Skin of body (tissue), 2 donors: ENCODE results near the gene LIN7C. TPM values are rescaled to one million over a fixed set of nuclear protein-coding genes. Genes with fewer than 3 reads are reported as not detected.
A peak's percentile ranks its signal among the peaks of the same experiment; 100 is the strongest.

Source experiments
- DNase-seq: peaks from one replicate; lab custom pipeline; 2025; lab: John Stamatoyannopoulos, UW
- total RNA-seq: library from RNA; depleted of rRNA; stranded (reverse); fragments of >200 nt; gene quantifications from one replicate; pipeline ENCODE4 v1.2.3, GENCODE V29; 2014

LIN7C gene
- total RNA-seq, 1 donor from 2014 or later: 55.7 TPM

- DNase-seq: no peak
Observed at GRCh38 chr11:27509908-27510307, 3.3 kb upstream of the LIN7C start.

DNA sequence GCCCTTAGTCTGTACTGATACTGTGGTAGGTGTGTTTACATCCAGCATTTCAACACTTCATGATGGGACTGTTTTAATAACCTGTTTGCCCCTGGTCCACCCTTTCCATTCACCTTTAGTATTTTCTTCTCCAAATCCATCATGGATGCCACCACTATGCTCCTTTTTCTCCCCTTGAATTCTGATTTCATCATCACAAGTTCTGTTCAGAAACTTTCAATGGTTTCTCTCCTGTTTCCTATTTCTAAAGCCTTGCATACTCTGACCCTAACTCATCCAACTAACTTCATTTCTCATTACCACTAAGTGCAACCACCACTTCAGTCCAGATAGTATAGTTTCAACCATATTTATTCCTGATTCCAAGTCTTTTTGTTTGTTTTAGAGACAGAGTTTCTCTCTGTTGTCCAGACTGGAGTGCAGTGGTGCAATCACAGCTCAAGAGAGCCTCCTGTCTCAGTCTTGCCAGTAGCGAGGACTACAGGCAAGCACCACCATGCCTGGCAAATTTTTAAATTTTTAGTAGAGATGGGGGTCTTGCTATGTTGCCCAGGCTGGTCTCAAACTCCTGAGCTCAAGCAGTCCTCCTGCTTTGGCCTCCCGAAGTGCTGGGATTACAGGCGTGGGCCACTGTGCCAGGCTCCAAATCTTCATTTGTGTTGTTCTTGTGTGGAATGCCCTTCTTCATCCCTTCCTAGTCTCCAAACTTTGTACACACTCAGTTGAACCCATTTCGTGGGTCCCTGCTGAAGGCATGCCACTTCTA is 1.2 kb upstream of the LIN7C start:
- DNase-seq: no peak

- DNase-seq: peak; percentile 40
Observed at GRCh38 chr11:27505781-27506180, 788 bp downstream of the LIN7C start.

DNA sequence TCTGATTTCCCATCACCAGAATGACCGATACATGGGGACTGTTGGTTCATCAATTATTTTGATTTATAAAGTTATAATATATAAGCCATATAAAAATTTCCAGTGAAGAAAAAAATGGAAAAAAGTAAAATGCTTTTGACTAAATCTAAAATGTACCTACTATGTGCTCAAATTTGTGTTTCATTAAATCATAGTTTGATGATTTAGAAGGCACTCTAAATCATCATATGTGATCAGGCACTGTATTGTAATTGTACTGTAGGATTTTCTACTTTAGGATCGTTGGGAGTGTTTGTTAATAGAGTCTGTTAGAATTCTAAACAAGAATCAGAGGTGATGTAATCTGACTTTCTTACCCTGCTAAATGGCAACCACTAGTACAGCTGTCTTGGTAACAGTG is 2.4 kb downstream of the LIN7C start:
- no peak for DNase-seq

DNA sequence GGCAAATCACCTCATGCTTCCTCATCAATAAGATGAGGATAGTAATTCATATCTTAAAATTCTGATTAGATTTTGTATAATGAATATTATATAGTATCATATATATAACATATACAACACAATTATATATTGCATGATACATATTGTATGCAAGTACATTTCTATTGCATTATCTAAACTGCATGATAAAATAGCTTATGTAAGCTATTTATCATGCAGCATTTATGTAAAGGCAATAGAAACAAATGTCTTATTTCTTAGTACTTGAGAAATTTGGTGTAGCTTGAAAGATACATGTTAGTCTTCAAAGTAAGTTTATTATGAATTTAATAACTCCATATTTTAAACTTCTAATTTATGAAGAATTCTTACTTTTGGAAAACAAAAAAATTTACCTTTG is 5.5 kb downstream of the LIN7C start:
- no peak for DNase-seq

DNA sequence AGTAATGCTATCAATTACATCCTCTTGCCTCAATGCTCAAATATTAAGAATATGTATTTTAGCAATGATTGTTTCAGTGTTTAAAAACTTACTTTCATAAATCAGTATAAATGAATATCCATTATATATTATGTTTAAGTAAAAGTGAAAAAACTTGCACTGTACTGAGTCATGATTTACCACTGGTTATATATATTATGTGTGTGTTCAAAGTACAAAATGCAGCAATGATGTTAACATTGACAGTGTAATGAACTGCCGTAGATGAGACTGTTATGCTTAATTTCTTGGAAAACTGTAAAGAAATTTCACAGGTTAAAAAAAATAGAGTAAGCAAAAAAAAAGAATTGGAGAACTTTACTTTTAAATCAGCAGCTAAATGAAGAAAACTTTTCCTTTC is 8.7 kb downstream of the LIN7C start:
- no peak for DNase-seq

DNA sequence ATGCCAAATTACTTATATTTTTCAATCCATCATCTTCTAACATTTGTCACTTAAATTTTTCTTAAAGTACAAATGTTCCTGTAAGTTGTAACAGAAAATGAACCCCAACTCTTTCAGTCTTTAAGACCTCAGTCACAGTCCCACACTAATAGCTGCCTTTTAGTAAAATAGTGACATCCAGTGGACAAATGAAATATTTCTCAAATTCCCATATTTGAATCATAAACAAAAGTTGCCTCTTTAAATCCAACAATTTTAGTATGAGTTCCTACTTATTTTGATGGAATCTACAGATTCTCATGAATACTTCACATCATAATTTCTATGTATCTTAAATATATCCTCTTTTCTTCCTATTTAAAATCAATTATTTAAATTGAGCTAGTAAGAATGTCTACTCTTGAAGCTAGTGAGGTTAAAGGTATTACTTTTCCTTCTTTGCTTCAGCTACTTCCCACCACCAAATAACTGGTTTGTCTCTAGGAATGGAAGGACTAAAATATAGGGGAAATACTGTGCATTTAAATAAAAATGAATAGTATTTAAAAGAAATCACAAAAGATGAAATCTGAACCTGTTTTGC is 9.2 kb downstream of the LIN7C start:
- DNase-seq: peak; percentile 11

GRCh38 chr11:27496461-27496860 is 10.1 kb downstream of the LIN7C start:
- DNase-seq: no peak

DNA sequence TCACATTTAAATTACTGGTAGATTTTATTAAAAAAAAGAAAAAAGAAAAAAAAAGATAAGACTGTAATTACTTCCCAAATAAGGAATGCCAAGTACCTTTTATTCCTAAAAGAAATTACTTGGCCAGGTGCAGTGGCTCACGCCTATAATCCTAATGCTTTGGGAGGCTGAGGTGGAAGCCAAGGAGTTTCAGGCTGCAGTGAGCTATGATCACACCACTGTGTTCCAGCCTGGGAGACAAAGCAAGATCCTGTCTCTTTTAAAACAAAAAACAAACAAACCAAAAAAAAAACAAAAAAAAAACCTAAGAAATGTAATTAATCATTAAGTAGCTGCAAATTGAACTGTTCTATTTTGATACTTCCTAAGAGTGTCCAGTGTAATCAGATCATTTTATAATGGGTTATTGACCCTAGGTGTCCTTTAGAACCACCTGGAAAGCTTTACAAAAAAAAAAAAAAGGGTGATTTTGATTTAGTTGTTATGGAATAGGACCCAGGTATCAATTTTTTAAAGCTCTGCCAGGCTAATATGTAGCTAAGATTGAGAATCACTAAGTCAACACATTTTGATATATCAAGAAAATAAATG is 10.8 kb downstream of the LIN7C start:
- DNase-seq: no peak

DNA sequence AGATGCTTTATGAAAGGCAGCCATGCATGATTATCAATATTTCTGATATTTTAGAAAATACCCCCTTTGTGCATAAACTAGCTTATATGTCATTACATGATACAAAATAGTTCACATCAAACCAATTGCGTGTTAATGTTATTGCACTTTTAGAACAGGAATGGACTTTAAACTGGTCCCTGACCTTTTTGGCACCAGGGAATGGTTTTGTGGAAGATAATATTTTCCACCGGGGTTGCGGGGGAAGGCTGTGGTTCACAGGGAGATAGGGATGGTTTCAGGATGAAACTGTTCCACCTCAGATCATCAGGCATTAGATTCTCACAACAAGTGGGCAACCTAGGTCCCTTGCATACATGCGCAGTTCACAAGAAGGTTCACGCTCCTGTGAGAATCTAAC is 17.5 kb downstream of the LIN7C start:
- no peak for DNase-seq

- no peak for DNase-seq
Observed at GRCh38 chr11:27487706-27488105, 18.9 kb downstream of the LIN7C start.

DNA sequence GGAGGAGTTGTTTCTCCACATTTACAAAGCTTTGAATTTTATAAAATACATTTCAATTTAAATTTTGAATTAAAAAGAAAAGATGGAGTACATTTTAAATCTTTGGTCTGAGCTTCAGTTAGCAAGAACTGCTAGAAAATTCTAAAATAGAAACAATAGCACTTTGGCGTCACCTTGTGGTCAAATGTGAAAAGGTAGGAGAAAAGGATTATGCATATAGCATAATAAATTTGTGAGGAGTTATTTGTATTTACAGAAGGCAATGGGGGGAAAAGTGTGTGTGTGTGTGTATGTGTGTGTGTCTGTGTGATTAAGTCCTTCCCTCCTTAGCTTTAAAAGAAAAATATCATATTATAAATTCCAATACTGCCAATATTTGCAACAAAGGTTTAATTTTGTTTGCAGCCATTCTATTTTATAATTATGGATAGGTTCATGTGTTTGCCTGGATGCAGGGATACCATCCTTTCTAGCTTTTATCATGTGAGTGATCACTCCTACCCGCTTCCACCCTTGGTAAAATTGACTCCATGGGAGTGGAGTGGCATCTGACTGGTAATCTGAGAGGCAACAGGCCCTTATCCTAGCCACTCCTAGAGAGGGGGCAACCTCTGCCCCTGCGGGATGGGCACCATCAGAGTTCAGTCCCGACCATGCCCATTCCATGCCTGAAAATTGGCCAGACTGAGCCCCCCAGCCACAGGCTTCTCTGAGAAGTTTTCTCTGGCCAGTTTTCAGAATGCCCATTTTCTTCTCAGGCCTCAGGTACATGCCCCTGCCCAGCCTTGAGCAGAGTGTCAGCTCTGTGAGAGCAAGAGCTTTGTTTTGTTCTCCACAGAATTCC is 20.4 kb downstream of the LIN7C start:
- DNase-seq: peak; percentile 65

GRCh38 chr11:27482793-27483192 is 23.8 kb downstream of the LIN7C start:
- no peak for DNase-seq

GRCh38 chr11:27481992-27482391 is 24.6 kb downstream of the LIN7C start:
- DNase-seq: no peak

DNA sequence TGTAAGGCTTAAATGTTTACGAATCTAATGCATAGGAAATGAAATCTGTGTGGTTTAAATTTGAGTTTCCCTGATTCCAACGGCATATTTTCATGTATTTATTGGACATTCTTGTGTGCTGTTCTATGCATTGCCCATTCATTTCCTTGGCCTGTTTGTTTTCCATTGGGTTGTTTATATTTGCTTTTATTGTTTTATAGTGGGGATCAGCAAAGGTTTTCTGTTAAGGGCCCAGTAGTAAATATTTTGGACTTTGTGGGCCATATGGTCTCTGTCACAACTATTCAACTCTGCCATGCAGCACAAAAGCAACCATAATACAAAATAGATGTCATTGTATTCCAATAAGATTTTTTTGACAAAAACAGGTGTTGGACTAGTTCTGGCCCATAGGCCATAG is 28.7 kb downstream of the LIN7C start:
- no peak for DNase-seq

DNA sequence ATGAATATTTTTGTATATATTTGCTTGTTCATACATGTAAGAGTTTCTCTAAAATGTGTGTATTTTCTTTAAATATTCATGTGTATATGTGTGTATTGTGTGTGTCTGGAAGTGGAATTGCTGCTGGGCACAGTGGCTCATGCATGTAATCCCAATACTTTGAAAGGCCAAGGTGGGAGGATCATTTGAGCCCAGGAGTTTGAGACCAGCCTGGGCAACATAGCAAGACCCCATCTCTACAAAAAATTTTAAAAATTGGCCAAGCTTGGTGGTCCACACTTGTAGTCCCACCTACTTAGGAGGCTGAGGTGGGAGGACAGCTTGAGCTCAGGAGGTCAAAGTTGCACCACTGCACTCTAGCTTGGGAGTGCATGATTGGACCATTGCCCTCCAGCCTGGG is 29.3 kb downstream of the LIN7C start:
- no peak for DNase-seq

DNA sequence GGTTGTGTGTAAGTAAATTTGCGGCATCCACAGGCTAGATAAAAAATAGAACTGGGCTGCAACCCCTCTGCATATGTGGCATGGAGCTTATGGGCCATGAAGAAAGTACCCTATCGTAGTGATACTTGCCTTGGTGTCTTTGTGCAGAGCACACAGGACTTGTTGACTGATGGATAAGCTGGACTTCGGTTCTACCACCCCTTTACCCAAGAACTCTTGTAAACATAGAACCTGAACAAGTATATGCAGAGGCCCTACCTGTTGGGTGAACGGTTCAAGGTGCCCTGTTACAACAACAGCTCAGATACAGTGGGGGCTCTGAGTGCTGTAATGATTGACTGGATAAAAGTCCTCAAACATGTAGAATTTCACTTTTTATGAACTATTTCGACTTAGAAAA is 30.9 kb downstream of the LIN7C start:
- no peak for DNase-seq

DNA sequence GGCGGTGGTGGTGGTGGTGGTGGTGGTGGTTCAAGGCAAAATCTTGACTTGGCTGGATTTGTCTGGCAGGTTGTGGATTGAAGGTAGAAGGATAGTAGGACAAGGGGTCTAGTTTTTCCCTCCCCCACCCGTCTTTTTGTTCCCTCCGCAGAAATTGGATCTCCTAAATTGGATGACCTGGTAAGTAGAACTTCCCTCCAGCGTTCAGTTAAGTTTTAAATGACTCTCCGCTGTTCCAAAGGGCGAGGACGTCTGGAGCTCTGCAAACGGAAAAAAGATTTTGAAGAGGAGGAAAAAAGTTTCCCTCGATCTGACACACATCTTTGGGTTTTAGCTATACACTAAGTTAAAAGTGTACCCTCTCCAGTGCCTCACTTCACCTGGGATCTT is 33.6 kb downstream of the LIN7C start:
- DNase-seq: peak; percentile 81

GRCh38 chr11:27472398-27473016 is 34.1 kb downstream of the LIN7C start, which contains the start of gene LGR4:
Gene LGR4 (minus strand): TSS chr11:27472790. CDS start chr11:27472302, 488 bp downstream.
- DNase-seq: peak; percentile 88

DNA sequence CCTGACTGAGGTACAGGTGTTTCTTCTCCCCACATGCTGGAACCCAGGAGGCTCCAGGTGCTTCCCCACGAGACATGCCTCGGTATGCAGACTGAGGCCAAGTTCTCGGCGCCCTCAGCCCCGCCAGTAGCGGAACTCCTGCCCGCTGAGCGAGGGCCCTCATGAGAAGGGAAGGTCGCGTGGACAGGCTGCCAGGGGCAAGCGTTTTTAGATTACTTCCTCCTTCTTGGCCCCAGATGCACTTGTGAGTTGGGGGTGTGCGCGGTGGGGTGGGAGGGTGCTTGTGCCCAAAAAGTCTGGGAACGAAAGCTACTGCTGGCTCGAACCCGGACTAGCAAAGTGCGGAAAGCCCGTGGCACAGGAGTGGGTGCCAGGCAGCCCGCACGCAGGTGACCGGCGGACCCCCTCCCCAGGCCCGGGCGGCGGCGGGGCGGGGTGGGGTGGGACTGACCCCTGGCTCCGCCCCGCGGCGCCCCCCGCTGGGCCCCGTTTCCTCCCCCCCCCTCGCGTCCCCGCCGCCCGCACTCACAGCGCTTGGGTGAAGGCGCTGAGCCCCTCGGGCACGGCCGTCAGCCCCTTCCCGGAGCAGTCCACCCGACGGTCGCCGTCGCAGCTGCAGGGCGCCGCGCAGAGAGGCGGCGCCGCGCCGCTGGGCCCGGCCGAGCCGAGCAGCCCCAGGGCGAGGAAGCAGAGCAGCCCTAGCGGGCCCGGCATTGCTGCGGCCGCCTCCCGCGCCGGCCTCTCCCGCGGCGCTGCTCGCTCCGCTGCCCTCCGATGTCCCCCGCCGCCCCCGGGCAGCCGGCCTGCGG is 34.8 kb downstream of the LIN7C start:
- no peak for DNase-seq
